A673 (cell line): Measurements from ENCODE around the gene NDUFA9.

ENCODE experiments used
- EZH2 ChIP-seq: fragments of 200-600 bp; sonication (generic); IDR thresholded peaks from 2 replicates; pipeline ENCODE4 v1.6.1; 2017; ENCODE audit warnings: borderline replicate concordance, low read depth, mild to moderate bottlenecking, mixed read lengths, antibody characterized with exemption, low read length; ENCODE audit not compliant: poor library complexity, severe bottlenecking
- TF ChIP-seq, protein P1 (sequence below): fragments of 300-800, 200-600 bp; sonication (generic); conservative IDR thresholded peaks from 2 replicates; pipeline ENCODE4 v1.5.1; 2017; ENCODE audit warnings: low read depth, mild to moderate bottlenecking, antibody characterized with exemption, low read length, moderate library complexity, mixed read lengths

DNA sequence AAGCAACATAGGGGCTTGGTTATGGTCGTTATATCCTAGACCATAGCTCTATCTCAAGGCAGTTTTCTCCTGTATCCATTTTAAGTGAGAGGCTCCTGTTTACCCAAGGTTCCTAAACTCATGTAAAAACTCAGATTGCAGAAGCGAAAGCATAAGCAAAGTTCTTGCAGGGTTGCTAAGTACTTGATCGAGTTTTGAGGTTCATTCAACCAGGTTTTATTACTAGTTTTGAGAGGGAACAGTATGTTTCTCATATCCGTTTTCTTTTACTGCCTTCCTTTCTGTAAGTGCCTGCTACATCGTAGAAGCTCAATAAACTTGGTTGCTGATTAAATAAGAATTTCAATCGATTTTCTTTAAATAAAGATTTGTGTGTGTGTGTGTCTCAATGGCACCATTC is 5.2 kb upstream of the NDUFA9 start:
- TF ChIP-seq EZH2, result no peak
- TF ChIP-seq, protein P1, sequence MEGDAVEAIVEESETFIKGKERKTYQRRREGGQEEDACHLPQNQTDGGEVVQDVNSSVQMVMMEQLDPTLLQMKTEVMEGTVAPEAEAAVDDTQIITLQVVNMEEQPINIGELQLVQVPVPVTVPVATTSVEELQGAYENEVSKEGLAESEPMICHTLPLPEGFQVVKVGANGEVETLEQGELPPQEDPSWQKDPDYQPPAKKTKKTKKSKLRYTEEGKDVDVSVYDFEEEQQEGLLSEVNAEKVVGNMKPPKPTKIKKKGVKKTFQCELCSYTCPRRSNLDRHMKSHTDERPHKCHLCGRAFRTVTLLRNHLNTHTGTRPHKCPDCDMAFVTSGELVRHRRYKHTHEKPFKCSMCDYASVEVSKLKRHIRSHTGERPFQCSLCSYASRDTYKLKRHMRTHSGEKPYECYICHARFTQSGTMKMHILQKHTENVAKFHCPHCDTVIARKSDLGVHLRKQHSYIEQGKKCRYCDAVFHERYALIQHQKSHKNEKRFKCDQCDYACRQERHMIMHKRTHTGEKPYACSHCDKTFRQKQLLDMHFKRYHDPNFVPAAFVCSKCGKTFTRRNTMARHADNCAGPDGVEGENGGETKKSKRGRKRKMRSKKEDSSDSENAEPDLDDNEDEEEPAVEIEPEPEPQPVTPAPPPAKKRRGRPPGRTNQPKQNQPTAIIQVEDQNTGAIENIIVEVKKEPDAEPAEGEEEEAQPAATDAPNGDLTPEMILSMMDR, result no peak
